Measurements from ENCODE around the gene SCN5A. TPM values are rescaled to one million over a fixed set of nuclear protein-coding genes. Genes with fewer than 3 reads are reported as not detected.
A peak's percentile ranks its signal among the peaks of the same experiment; 100 is the strongest.

The SCN5A gene
- total RNA-seq, 3 donors from 2014 or later = not detected

GRCh38 chr3:38588995-38589937 is 60.2 kb downstream of the SCN5A start:
- no peak overlapping the region for H3K4me3 Mint-ChIP-seq
- no peaks in the 10 kb centered on the region for H3K4me1 Mint-ChIP-seq (ENCODE audit: low read depth)
- no peaks in the 10 kb centered on the region for H3K9me3 Mint-ChIP-seq
- DNase-seq = no peak
- no peak for ATAC-seq
- no peaks in the 10 kb centered on the region for H3K36me3 Mint-ChIP-seq (ENCODE audit: insufficient read depth)
- H3K27me3 Mint-ChIP-seq (ENCODE audit: low read depth) = peaks cover 7% of the 10 kb centered on the region

GRCh38 chr3:38588371-38588971 is 61.0 kb downstream of the SCN5A start:
- Mint-ChIP-seq H3K9me3 (no peaks in the 10 kb centered on the region), H3K4me1 (ENCODE audit: low read depth) (no peaks in the 10 kb centered on the region), H3K4me3 (no peak overlapping the region), H3K27me3 (ENCODE audit: low read depth) (peaks cover 3% of the 10 kb centered on the region), H3K36me3 (ENCODE audit: insufficient read depth) (no peaks in the 10 kb centered on the region)
- peak in 1 of 2 donors; percentile 30 for ATAC-seq
- no peak for DNase-seq

GRCh38 chr3:38587548-38588131 is 61.8 kb downstream of the SCN5A start:
- Mint-ChIP-seq H3K27me3 (ENCODE audit: low read depth) (peaks cover 3% of the 10 kb centered on the region), H3K4me3 (no peak overlapping the region), H3K9me3 (no peaks in the 10 kb centered on the region), H3K36me3 (ENCODE audit: insufficient read depth) (no peaks in the 10 kb centered on the region), H3K4me1 (ENCODE audit: low read depth) (no peaks in the 10 kb centered on the region)
- ATAC-seq = no peak
- no peak for DNase-seq

GRCh38 chr3:38586546-38587520 is 62.7 kb downstream of the SCN5A start:
- Mint-ChIP-seq H3K27me3 (ENCODE audit: low read depth) (no peaks in the 10 kb centered on the region), H3K4me3 (no peak overlapping the region), H3K9me3 (no peaks in the 10 kb centered on the region), H3K4me1 (ENCODE audit: low read depth) (no peaks in the 10 kb centered on the region), H3K36me3 (ENCODE audit: insufficient read depth) (no peaks in the 10 kb centered on the region)
- DNase-seq = no peak
- ATAC-seq = no peak

GRCh38 chr3:38585791-38586420 is 63.6 kb downstream of the SCN5A start:
- no peaks in the 10 kb centered on the region for H3K4me1 Mint-ChIP-seq (ENCODE audit: low read depth)
- no peaks in the 10 kb centered on the region for H3K9me3 Mint-ChIP-seq
- no peak for ATAC-seq
- H3K27me3 Mint-ChIP-seq (ENCODE audit: low read depth) = no peaks in the 10 kb centered on the region
- no peak for DNase-seq
- no peaks in the 10 kb centered on the region for H3K36me3 Mint-ChIP-seq (ENCODE audit: insufficient read depth)
- H3K4me3 Mint-ChIP-seq = no peak overlapping the region

GRCh38 chr3:38583688-38584087 is 65.8 kb downstream of the SCN5A start:
- Mint-ChIP-seq H3K9me3 (no peaks in the 10 kb centered on the region), H3K4me1 (ENCODE audit: low read depth) (no peaks in the 10 kb centered on the region), H3K4me3 (no peak overlapping the region), H3K36me3 (ENCODE audit: insufficient read depth) (no peaks in the 10 kb centered on the region), H3K27me3 (ENCODE audit: low read depth) (peaks cover 2% of the 10 kb centered on the region)
- no peak for ATAC-seq
- DNase-seq = no peak

- Mint-ChIP-seq H3K9me3 (no peaks in the 10 kb centered on the region), H3K27me3 (ENCODE audit: low read depth) (peaks cover 2% of the 10 kb centered on the region), H3K4me1 (ENCODE audit: low read depth) (no peaks in the 10 kb centered on the region), H3K4me3 (no peak overlapping the region), H3K36me3 (ENCODE audit: insufficient read depth) (no peaks in the 10 kb centered on the region)
- ATAC-seq (no peak), DNase-seq (no peak)
Observed at GRCh38 chr3:38582941-38583645, 66.4 kb downstream of the SCN5A start.

GRCh38 chr3:38582316-38582715 is 67.2 kb downstream of the SCN5A start:
- Mint-ChIP-seq H3K9me3 (no peaks in the 10 kb centered on the region), H3K4me3 (no peak overlapping the region), H3K36me3 (ENCODE audit: insufficient read depth) (no peaks in the 10 kb centered on the region), H3K27me3 (ENCODE audit: low read depth) (peaks cover 2% of the 10 kb centered on the region), H3K4me1 (ENCODE audit: low read depth) (no peaks in the 10 kb centered on the region)
- ATAC-seq = no peak
- DNase-seq = no peak

- Mint-ChIP-seq H3K9me3 (no peaks in the 10 kb centered on the region), H3K27me3 (ENCODE audit: low read depth) (peaks cover 2% of the 10 kb centered on the region), H3K36me3 (ENCODE audit: insufficient read depth) (no peaks in the 10 kb centered on the region), H3K4me3 (no peak overlapping the region), H3K4me1 (ENCODE audit: low read depth) (no peaks in the 10 kb centered on the region)
- ATAC-seq = no peak
- no peak for DNase-seq
Observed at GRCh38 chr3:38581774-38582173, 67.7 kb downstream of the SCN5A start.

GRCh38 chr3:38580450-38581382 is 68.8 kb downstream of the SCN5A start:
- Mint-ChIP-seq H3K27me3 (ENCODE audit: low read depth) (peaks cover 2% of the 10 kb centered on the region), H3K4me1 (ENCODE audit: low read depth) (no peaks in the 10 kb centered on the region), H3K36me3 (ENCODE audit: insufficient read depth) (no peaks in the 10 kb centered on the region), H3K4me3 (no peak overlapping the region), H3K9me3 (no peaks in the 10 kb centered on the region)
- no peak for ATAC-seq
- no peak for DNase-seq

GRCh38 chr3:38579551-38580449 is 69.7 kb downstream of the SCN5A start:
- no peak for ATAC-seq

More at GRCh38 chr3:38579551-38580449, 69.7 kb downstream of the SCN5A start:
- DNase-seq = no peak
- Mint-ChIP-seq H3K27me3 (ENCODE audit: low read depth) (peaks cover 2% of the 10 kb centered on the region), H3K4me1 (ENCODE audit: low read depth) (no peaks in the 10 kb centered on the region), H3K4me3 (no peak overlapping the region), H3K36me3 (ENCODE audit: insufficient read depth) (no peaks in the 10 kb centered on the region), H3K9me3 (no peaks in the 10 kb centered on the region)
